Measurements from ENCODE around the gene BMP6.
A peak's percentile ranks its signal among the peaks of the same experiment; 100 is the strongest.

BMP6 gene

GRCh38 chr6:7727946-7728854, 2.3 kb downstream of the BMP6 start:
- no peaks in the 10 kb centered on the region for H3K36me3 ChIP-seq (ENCODE audit: control insufficient read depth, insufficient read depth, low read length)
- DNase-seq: no peak
- peak overlapping the region; percentile 25 for H3K4me3 ChIP-seq (ENCODE audit: insufficient read depth, low read depth, low read length, poor library complexity, severe bottlenecking)
- H3K27me3 ChIP-seq (replicated peaks; ENCODE audit: control insufficient read depth, insufficient read depth, low read length, poor library complexity, severe bottlenecking): peaks cover 43% of the 10 kb centered on the region
- H3K9me3 ChIP-seq (ENCODE audit: control insufficient read depth, low read length): no peaks in the 10 kb centered on the region
- H3K4me1 ChIP-seq (ENCODE audit: control insufficient read depth, insufficient read depth, low read length, poor library complexity, severe bottlenecking): peaks cover 21% of the 10 kb centered on the region
- no peak overlapping the region for H3K27ac ChIP-seq (ENCODE audit: insufficient read depth, low read length, poor library complexity, severe bottlenecking)

DNA sequence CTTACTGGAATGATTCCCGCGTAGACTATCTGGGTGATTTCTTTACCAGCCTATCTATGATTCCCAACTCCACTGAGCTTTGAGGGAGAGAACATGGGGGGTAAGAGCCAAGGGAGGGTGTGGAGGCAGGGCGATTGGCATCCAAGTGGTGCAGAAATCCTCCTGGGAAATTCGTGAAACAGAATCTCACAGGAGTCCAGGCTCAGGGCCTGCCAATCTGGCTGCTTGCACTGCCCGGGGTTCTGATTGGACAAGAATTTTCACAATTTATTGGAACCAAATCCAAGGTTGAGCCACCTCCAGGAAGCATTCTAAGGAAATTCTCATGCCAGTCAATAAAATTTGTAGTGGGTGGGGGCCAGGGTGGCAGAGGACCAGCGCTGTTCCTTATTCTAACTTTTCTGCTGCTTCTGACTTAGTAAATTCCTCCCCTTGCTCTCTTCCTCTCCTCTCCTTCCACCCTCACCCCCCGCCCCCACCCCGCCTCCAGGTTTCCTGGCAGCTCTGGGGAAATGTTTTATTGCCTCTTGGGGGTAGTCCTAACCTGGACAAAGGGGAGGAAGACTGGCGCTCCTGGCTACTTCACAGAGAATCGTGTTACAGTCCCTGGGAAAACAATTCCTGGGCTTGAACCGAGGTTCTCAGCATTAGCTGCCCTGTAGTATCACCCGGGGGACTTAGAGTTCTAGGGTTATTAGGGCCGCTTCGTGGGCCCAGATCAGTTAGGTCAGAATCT, 3.1 kb downstream of the BMP6 start:
- Histone ChIP-seq H3K4me1 (ENCODE audit: control insufficient read depth, insufficient read depth, low read length, poor library complexity, severe bottlenecking) (peaks cover 21% of the 10 kb centered on the region), H3K4me3 (ENCODE audit: insufficient read depth, low read depth, low read length, poor library complexity, severe bottlenecking) (no peak overlapping the region), H3K9me3 (ENCODE audit: control insufficient read depth, low read length) (no peaks in the 10 kb centered on the region), H3K27me3 (replicated peaks; ENCODE audit: control insufficient read depth, insufficient read depth, low read length, poor library complexity, severe bottlenecking) (peaks cover 41% of the 10 kb centered on the region), H3K27ac (ENCODE audit: insufficient read depth, low read length, poor library complexity, severe bottlenecking) (no peak overlapping the region), H3K36me3 (ENCODE audit: control insufficient read depth, insufficient read depth, low read length) (no peaks in the 10 kb centered on the region)
- DNase-seq: no peak

- Histone ChIP-seq H3K9me3 (ENCODE audit: control insufficient read depth, low read length) (no peaks in the 10 kb centered on the region), H3K4me1 (ENCODE audit: control insufficient read depth, insufficient read depth, low read length, poor library complexity, severe bottlenecking) (peaks cover 21% of the 10 kb centered on the region), H3K36me3 (ENCODE audit: control insufficient read depth, insufficient read depth, low read length) (no peaks in the 10 kb centered on the region), H3K4me3 (ENCODE audit: insufficient read depth, low read depth, low read length, poor library complexity, severe bottlenecking) (no peak overlapping the region), H3K27ac (ENCODE audit: insufficient read depth, low read length, poor library complexity, severe bottlenecking) (no peak overlapping the region), H3K27me3 (replicated peaks; ENCODE audit: control insufficient read depth, insufficient read depth, low read length, poor library complexity, severe bottlenecking) (peaks cover 41% of the 10 kb centered on the region)
- no peak for DNase-seq
Observed at GRCh38 chr6:7730001-7730783, 4.3 kb downstream of the BMP6 start.

DNA sequence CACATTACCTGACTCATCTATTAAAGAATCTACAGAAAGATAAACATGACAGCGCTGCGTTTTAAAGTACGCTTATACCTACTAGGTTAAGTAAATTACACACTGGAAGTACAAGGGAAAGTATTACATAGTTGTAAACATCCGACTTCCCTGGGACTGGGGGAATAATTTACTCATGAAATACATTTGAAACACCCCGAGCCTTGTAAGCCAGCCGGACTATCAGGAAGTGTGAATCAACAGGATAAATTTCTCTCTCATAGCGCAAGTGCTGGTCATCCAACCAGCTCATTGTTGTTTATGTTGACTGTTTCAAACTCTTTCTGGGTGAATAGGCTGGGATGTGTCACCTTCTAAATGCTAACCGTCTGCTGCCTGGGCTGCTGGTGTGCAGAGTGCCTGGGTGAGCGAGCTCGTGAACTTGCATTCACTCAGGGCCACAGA, 4.9 kb downstream of the BMP6 start:
- Histone ChIP-seq H3K27me3 (replicated peaks; ENCODE audit: control insufficient read depth, insufficient read depth, low read length, poor library complexity, severe bottlenecking) (peaks cover 41% of the 10 kb centered on the region), H3K27ac (ENCODE audit: insufficient read depth, low read length, poor library complexity, severe bottlenecking) (no peak overlapping the region)

DNA sequence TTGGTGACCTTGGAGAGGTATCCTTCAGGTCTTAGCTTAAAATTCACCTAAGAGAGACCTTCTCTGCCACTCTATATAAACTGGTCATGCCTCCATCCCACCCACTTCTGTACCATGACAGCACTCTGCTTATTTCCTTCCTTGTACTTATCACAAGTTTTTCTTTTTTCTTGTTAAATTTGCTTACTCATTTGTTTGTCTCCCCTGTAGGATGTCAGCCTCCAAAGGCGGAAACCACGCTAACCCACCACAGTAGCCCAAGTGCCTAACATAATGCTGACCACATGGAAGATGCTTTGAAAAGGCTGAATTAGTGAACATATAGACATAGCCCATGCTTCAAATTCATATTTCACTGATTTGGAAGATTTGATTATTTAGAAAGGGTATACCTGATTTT, 5.4 kb downstream of the BMP6 start:
- H3K4me3 ChIP-seq (ENCODE audit: insufficient read depth, low read depth, low read length, poor library complexity, severe bottlenecking): no peak overlapping the region
- H3K27me3 ChIP-seq (replicated peaks; ENCODE audit: control insufficient read depth, insufficient read depth, low read length, poor library complexity, severe bottlenecking): peaks cover 39% of the 10 kb centered on the region
- H3K27ac ChIP-seq (ENCODE audit: insufficient read depth, low read length, poor library complexity, severe bottlenecking): no peak overlapping the region
- H3K9me3 ChIP-seq (ENCODE audit: control insufficient read depth, low read length): no peaks in the 10 kb centered on the region
- no peak for DNase-seq
- peaks cover 21% of the 10 kb centered on the region for H3K4me1 ChIP-seq (ENCODE audit: control insufficient read depth, insufficient read depth, low read length, poor library complexity, severe bottlenecking)
- H3K36me3 ChIP-seq (ENCODE audit: control insufficient read depth, insufficient read depth, low read length): no peaks in the 10 kb centered on the region

More for the DNA sequence above, 4.9 kb downstream of the BMP6 start:
- peaks cover 21% of the 10 kb centered on the region for H3K4me1 ChIP-seq (ENCODE audit: control insufficient read depth, insufficient read depth, low read length, poor library complexity, severe bottlenecking)
- H3K9me3 ChIP-seq (ENCODE audit: control insufficient read depth, low read length): no peaks in the 10 kb centered on the region
- no peak overlapping the region for H3K4me3 ChIP-seq (ENCODE audit: insufficient read depth, low read depth, low read length, poor library complexity, severe bottlenecking)
- DNase-seq: no peak
- H3K36me3 ChIP-seq (ENCODE audit: control insufficient read depth, insufficient read depth, low read length): no peaks in the 10 kb centered on the region

DNA sequence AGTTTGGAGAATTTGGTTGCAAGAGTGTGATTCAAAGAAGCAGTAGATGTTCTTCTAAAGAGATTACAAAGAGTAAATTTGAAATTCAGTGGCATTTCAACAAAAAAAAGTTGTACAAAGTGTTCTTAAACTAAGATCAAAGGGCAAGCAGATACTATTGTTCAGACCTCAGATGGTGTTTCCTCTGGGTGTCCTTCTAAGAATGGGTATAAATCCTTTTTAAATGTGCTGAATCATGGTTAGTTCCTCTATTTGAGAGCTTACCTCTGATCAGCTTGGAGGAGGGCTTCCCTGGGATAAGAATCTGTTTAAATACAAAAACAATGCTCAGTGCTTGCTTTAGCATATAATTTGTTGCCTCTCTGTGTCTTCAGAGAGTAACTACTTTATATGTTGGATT, 6.3 kb downstream of the BMP6 start:
- H3K4me1 ChIP-seq (ENCODE audit: control insufficient read depth, insufficient read depth, low read length, poor library complexity, severe bottlenecking): peaks cover 14% of the 10 kb centered on the region
- peaks cover 32% of the 10 kb centered on the region for H3K27me3 ChIP-seq (replicated peaks; ENCODE audit: control insufficient read depth, insufficient read depth, low read length, poor library complexity, severe bottlenecking)

GRCh38 chr6:7734707-7735383, 8.9 kb downstream of the BMP6 start:
- Histone ChIP-seq H3K4me3 (ENCODE audit: insufficient read depth, low read depth, low read length, poor library complexity, severe bottlenecking) (no peak overlapping the region), H3K27me3 (replicated peaks; ENCODE audit: control insufficient read depth, insufficient read depth, low read length, poor library complexity, severe bottlenecking) (peaks cover 14% of the 10 kb centered on the region), H3K27ac (ENCODE audit: insufficient read depth, low read length, poor library complexity, severe bottlenecking) (no peak overlapping the region), H3K9me3 (ENCODE audit: control insufficient read depth, low read length) (no peaks in the 10 kb centered on the region), H3K36me3 (ENCODE audit: control insufficient read depth, insufficient read depth, low read length) (no peaks in the 10 kb centered on the region), H3K4me1 (ENCODE audit: control insufficient read depth, insufficient read depth, low read length, poor library complexity, severe bottlenecking) (no peaks in the 10 kb centered on the region)
- DNase-seq: no peak

More for the DNA sequence above, 6.3 kb downstream of the BMP6 start:
- no peak overlapping the region for H3K27ac ChIP-seq (ENCODE audit: insufficient read depth, low read length, poor library complexity, severe bottlenecking)
- no peak for DNase-seq
- no peak overlapping the region for H3K4me3 ChIP-seq (ENCODE audit: insufficient read depth, low read depth, low read length, poor library complexity, severe bottlenecking)
- no peaks in the 10 kb centered on the region for H3K9me3 ChIP-seq (ENCODE audit: control insufficient read depth, low read length)
- H3K36me3 ChIP-seq (ENCODE audit: control insufficient read depth, insufficient read depth, low read length): no peaks in the 10 kb centered on the region

DNA sequence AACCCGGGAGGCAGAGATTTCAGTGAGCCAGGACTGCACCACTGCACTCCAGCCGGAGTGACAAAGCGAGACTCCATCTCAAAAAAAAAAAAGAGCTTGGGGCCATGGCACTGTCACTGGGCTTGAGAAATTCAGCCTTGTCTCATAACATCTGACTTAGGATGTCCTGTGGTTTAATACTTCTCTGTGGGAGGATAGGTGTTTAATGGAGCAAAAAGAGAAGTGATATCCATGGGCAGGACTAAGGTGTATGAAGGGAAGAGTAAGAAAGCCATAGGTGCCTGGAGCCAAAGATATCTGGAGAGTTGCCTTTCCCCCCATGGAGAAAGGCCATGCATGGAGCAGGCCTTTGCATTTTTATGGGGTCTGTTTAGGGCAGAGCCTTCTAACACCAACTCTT, 11.2 kb downstream of the BMP6 start:
- peaks cover 5% of the 10 kb centered on the region for H3K27me3 ChIP-seq (replicated peaks; ENCODE audit: control insufficient read depth, insufficient read depth, low read length, poor library complexity, severe bottlenecking)
- no peaks in the 10 kb centered on the region for H3K36me3 ChIP-seq (ENCODE audit: control insufficient read depth, insufficient read depth, low read length)
- DNase-seq: no peak
- no peak overlapping the region for H3K4me3 ChIP-seq (ENCODE audit: insufficient read depth, low read depth, low read length, poor library complexity, severe bottlenecking)
- H3K27ac ChIP-seq (ENCODE audit: insufficient read depth, low read length, poor library complexity, severe bottlenecking): no peak overlapping the region
- no peaks in the 10 kb centered on the region for H3K9me3 ChIP-seq (ENCODE audit: control insufficient read depth, low read length)
- no peaks in the 10 kb centered on the region for H3K4me1 ChIP-seq (ENCODE audit: control insufficient read depth, insufficient read depth, low read length, poor library complexity, severe bottlenecking)

GRCh38 chr6:7737867-7738266, 12.0 kb downstream of the BMP6 start:
- H3K4me1 ChIP-seq (ENCODE audit: control insufficient read depth, insufficient read depth, low read length, poor library complexity, severe bottlenecking): no peaks in the 10 kb centered on the region
- no peak overlapping the region for H3K27ac ChIP-seq (ENCODE audit: insufficient read depth, low read length, poor library complexity, severe bottlenecking)
- no peak for DNase-seq
- H3K9me3 ChIP-seq (ENCODE audit: control insufficient read depth, low read length): no peaks in the 10 kb centered on the region
- no peaks in the 10 kb centered on the region for H3K27me3 ChIP-seq (replicated peaks; ENCODE audit: control insufficient read depth, insufficient read depth, low read length, poor library complexity, severe bottlenecking)
- H3K36me3 ChIP-seq (ENCODE audit: control insufficient read depth, insufficient read depth, low read length): no peaks in the 10 kb centered on the region
- no peak overlapping the region for H3K4me3 ChIP-seq (ENCODE audit: insufficient read depth, low read depth, low read length, poor library complexity, severe bottlenecking)

All from effector memory CD4-positive, alpha-beta T cell (primary cell).